Measurements from ENCODE around the gene HERC5.

DNA sequence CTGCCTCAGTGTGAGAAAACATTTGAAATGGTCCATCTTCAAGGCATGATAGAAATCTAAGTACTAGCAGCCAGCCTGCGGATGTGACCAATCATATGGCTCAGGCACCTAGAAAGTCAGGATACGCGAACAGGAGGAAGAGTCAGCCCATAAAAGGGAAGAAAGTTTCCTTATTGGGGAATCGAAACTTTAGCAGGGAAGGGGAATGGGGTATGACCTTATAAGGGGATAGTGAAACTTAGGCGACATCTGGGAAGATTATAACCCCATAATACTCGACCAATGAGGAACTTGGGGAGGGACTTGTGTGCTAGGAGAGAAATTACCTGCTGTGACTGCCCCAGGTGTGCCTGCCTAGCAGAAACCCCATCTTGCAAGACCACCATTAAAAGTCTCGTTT lies 92.9 kb downstream of the HERC5 start:
- no peak for TF ChIP-seq POLR2A (IDR thresholded peaks at IDR 0.05)
- TF ChIP-seq, protein P1, sequence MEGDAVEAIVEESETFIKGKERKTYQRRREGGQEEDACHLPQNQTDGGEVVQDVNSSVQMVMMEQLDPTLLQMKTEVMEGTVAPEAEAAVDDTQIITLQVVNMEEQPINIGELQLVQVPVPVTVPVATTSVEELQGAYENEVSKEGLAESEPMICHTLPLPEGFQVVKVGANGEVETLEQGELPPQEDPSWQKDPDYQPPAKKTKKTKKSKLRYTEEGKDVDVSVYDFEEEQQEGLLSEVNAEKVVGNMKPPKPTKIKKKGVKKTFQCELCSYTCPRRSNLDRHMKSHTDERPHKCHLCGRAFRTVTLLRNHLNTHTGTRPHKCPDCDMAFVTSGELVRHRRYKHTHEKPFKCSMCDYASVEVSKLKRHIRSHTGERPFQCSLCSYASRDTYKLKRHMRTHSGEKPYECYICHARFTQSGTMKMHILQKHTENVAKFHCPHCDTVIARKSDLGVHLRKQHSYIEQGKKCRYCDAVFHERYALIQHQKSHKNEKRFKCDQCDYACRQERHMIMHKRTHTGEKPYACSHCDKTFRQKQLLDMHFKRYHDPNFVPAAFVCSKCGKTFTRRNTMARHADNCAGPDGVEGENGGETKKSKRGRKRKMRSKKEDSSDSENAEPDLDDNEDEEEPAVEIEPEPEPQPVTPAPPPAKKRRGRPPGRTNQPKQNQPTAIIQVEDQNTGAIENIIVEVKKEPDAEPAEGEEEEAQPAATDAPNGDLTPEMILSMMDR (IDR thresholded peaks at IDR 0.05): no peak
